DMS 273 (cell line): ENCODE measurements around the gene HTR4.

ENCODE experiments used
- DNase-seq: peaks from one replicate; lab custom pipeline; 2025; ENCODE audit not compliant: unreplicated experiment; lab: John Stamatoyannopoulos, UW

HTR4 gene

DNA sequence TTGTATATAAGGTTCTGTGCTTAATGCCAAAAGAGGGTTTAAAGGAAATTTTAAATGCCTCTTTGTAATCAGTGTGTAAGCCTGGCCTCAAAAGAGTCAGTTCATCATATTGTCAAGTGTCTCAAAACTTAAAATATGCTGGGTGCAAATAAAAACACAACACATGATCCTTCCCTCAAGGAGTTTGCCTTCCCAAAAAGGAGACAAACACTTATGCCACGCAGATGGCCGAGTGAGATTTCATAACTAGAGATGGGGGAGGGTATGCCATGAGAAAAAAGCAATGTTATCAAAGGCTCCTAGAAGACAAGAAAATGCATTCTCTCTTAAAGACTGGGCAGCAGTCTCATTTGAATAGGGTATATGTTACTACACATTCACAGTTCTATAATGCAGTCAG lies 215.4 kb downstream of the HTR4 start:
- no peak for DNase-seq

DNA sequence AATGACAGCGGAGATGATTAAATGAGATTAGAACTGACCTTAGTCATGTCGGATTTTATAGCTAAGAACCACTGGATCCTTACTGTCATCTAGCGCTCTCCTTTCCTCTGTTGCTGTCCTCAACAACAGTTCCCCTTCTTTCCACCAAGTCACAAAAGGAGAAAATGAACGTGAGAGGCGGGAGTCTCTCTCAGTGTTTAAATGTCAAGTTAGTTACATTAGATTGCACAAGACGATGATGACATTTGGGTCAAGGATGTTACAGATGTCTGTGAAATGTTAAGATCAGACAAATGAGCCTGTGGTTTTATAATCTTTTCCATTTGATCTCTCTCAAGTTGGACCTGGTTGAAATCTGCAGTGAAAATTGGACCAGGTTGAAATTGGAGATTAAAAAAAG lies 217.1 kb downstream of the HTR4 start:
- no peak for DNase-seq

DNA sequence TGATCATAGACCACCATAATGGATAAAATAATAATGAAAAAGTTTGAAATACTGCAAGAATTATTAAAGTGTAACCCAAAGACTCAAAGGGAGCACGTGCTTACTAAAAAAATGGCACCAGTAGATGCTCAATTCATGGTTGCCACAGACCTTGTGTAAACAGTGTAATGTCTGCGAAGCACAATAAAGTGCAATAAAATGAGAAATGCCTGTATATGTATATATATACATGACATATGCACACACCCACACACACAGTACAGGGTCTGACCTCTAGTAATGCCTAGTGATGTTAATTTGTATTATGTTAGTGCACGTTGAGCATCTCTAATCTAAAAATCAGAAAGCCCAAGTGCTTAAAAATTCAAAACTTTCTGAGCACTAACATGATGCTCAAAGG lies 218.3 kb downstream of the HTR4 start:
- DNase-seq: no peak

DNA sequence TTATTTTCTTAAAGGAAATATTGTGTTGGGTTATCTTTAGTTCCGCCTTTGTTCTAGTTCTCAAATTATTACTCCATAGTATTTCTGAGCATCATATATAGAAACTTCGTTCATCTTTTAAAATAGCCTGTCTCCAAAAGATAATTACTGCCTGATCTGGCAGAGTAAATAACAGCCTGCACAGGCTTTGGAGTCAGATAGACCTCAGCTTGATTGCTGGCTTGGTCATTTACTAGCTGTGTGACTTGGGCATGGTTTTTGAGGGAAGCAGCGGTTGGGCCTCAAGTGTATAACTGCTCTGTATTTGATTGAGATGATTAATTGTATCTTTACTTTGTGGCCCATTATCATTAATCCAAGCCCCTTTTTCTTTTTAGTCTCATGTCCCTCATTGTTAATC lies 220.5 kb downstream of the HTR4 start:
- no peak for DNase-seq
